Ectodermal cell (in vitro differentiated cells): ENCODE data around the gene GJD4.

Experiments used
- H3K27ac ChIP-seq: 2 replicates; pipeline ENCODE4 v1.7.0; 2013; ENCODE audit warnings: mild to moderate bottlenecking, low read depth, low read length; ENCODE audit not compliant: insufficient read depth, poor library complexity, severe bottlenecking
- H3K27me3 ChIP-seq: 2 replicates; pipeline ENCODE4 v1.7.0; 2013; ENCODE audit warnings: mild to moderate bottlenecking, low read length; ENCODE audit not compliant: insufficient read depth, control insufficient read depth, poor library complexity, severe bottlenecking
- H3K36me3 ChIP-seq: one replicate; pipeline ENCODE4 v1.7.0; 2013; ENCODE audit warnings: low read length; ENCODE audit not compliant: control insufficient read depth, insufficient read depth
- H3K4me1 ChIP-seq: one replicate; pipeline ENCODE4 v1.7.0; 2013; ENCODE audit warnings: low read length; ENCODE audit not compliant: control insufficient read depth, insufficient read depth
- H3K4me3 ChIP-seq: 2 replicates; pipeline ENCODE4 v1.7.0; 2013; ENCODE audit warnings: low read depth, low read length, control low read depth; ENCODE audit not compliant: insufficient read depth
- H3K9me3 ChIP-seq: 2 replicates; pipeline ENCODE4 v1.7.0; 2013; ENCODE audit warnings: mild to moderate bottlenecking, low read length, moderate library complexity; ENCODE audit not compliant: control insufficient read depth
- WGBS, 2 experiments: methylation state at CpG; one replicate each; pipeline ENCODE4 v1.1.7; 2013; ENCODE audit warnings: missing lambda C conversion rate in 2 of 2; 5-methylcytosine and 5-hydroxymethylcytosine counted together

The GJD4 gene

DNA sequence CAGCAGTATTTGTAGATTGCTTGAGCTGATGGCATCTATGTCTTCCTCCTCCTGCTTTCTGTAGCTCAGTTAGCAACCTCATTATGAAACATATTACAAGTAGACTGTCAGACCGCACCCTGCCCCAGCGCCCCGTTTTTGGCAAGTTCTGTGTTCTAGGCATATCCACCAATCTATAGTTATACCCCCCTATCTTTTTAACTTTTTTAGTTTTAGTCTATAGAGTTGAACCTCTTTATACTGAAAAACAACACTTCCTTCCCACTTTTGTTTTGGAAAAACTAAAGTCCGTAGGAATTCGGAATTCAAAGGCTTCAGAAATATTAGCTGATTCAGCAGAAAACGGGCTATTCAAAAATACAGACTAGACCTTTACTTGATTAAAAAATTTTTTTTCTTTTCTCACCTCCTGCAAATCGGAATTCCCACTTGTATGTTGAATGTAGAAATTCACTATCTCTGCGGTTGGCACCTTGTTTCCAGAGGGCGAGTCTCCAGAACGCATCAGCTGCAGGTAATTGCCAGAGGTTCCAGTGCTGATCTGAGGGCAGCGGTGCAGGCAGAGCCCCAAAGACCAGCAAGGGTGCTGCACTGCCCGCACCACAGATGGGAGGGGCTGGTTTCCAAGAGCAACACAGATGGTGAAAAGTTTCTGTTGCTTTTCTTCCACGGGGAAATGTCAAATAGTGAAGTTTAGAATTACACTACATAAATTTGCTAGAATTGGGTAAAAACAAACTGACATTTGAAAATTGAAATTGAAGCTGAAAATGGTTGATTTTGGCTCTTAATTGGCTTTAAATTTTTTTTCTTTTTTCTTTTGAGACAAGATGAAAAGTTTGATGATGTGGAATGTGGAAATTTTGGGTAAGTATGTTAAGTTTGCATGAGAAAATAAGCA lies 39.2 kb downstream of the GJD4 start:
- Histone ChIP-seq H3K4me3 (peak overlapping the region; percentile 75), H3K27me3 (peaks cover 46% of the 10 kb centered on the region), H3K4me1 (peaks cover 4% of the 10 kb centered on the region), H3K9me3 (no peaks in the 10 kb centered on the region), H3K36me3 (no peaks in the 10 kb centered on the region), H3K27ac (no peak overlapping the region)
- WGBS, 2 experiments: 4 to 5% methylated on average over 13 of the region's 13 CpGs

DNA sequence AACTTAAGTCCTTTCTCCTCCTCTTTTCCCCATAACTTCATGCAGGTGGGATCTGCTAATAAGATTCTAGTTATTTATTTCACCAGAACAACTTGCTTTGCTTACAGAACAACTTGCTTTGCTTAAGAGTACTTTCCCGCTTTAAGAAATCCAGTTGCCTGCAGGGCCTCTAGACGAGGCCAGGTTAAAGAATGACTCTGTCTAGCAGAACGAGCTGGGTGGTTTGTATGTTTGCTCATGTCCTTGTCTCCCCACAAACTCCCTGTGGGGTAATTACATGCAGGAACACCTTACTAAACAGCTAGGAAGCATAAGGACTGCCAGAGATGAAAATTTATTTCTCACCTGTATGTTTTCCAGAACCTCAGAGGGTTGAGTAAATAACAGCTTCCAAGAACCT lies 45.8 kb downstream of the GJD4 start:
- Histone ChIP-seq H3K4me3 (no peak overlapping the region), H3K9me3 (no peaks in the 10 kb centered on the region), H3K27me3 (no peaks in the 10 kb centered on the region), H3K4me1 (no peaks in the 10 kb centered on the region), H3K36me3 (no peaks in the 10 kb centered on the region), H3K27ac (no peak overlapping the region)
- 92 to 96% methylated on average over 3 of the region's 3 CpGs for WGBS, 2 experiments

DNA sequence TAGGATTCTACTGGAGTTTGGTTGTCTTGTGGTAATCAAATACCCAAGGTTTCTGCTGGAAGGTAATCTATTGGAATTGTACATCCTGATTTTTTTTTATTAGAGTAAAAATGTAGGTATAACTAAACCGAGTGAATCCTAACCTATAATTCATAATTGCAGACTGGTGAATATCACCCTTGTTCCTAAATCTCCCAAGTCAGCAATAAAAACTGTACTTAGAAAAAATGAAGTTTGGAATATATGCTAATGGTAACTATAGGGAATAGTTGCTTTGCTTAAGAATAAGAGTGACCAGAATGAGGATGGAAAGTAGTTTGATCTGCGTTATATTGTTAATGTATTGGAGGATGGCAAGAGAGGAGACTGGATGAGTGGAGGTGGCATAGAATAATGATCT lies 47.7 kb downstream of the GJD4 start:
- no peak overlapping the region for H3K4me3 ChIP-seq
- H3K36me3 ChIP-seq: no peaks in the 10 kb centered on the region
- H3K4me1 ChIP-seq: no peaks in the 10 kb centered on the region
- H3K27me3 ChIP-seq: no peaks in the 10 kb centered on the region
- WGBS, 2 experiments: 93 to 97% methylated on average over 1 of the region's 2 CpGs
- H3K9me3 ChIP-seq: no peaks in the 10 kb centered on the region
- H3K27ac ChIP-seq: no peak overlapping the region

DNA sequence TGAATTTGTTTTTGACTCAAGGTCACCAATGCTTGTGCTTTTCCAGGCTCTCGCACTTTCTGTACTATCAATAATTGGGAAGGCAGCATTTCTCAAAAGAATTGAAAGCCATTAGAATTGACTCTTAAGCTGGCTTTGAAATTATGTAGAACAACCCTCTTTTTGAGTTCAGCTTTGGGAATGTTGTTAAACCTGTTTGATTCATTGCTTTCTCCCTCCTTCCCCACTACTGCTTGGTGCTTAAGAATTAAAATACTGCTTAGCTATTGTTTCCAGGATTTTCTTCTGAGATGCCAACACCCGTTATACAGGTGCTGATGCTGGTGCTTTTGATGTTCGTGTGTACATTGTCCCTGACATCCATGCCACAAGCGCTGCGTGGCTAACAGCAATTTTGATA lies 52.5 kb downstream of the GJD4 start:
- H3K4me1 ChIP-seq: no peaks in the 10 kb centered on the region
- no peak overlapping the region for H3K4me3 ChIP-seq
- no peaks in the 10 kb centered on the region for H3K36me3 ChIP-seq
- H3K9me3 ChIP-seq: no peaks in the 10 kb centered on the region
- no peaks in the 10 kb centered on the region for H3K27me3 ChIP-seq
- no peak overlapping the region for H3K27ac ChIP-seq
- 88 to 91% methylated on average over 5 of the region's 5 CpGs for WGBS, 2 experiments
